HepG2 (cell line): ENCODE data around the gene DSC2. TPM values are rescaled to one million over a fixed set of nuclear protein-coding genes. Genes with fewer than 3 reads are reported as not detected.

ENCODE experiments used
- ATF1 ChIP-seq: IDR thresholded peaks from 2 replicates; pipeline ENCODE4 v1.6.1; 2016; ENCODE audit warnings: mild to moderate bottlenecking, control low read depth
- BRF2 ChIP-seq: sonication (generic); formaldehyde crosslinking; IDR thresholded peaks from 2 replicates; pipeline ENCODE4 v1.8.1; 2022; ENCODE audit warnings: mild to moderate bottlenecking, missing genetic modification reagents
- CEBPZ ChIP-seq: IDR thresholded peaks from 2 replicates; pipeline ENCODE4 v1.6.1; 2012; ENCODE audit warnings: low read length, improper control_type of control experiment
- EEA1 ChIP-seq: sonication (generic); formaldehyde crosslinking; IDR thresholded peaks from 2 replicates; pipeline ENCODE4 v1.5.1; 2020; ENCODE audit warnings: mild to moderate bottlenecking, missing genetic modification reagents, borderline replicate concordance
- FOXO1 ChIP-seq: sonication (generic); formaldehyde crosslinking; IDR thresholded peaks from 2 replicates; pipeline ENCODE4 v1.4.0; 2020; ENCODE audit warnings: missing genetic modification reagents
- GATAD2A ChIP-seq: IDR thresholded peaks from 2 replicates; pipeline ENCODE4 v1.6.1; 2016
- HIVEP1 ChIP-seq: sonication (generic); formaldehyde crosslinking; IDR thresholded peaks from 2 replicates; pipeline ENCODE4 v1.4.0; 2020; ENCODE audit warnings: mild to moderate bottlenecking, missing genetic modification reagents
- HNF4G ChIP-seq, 2 experiments: sonication (generic) in 1 of 2; formaldehyde crosslinking in 1 of 2; IDR thresholded peaks; 2 replicates each; pipeline versions ENCODE4 v1.4.0 to v1.6.1; 2011 to 2020; ENCODE audit warnings: borderline replicate concordance in 2 of 2, low read depth in 2 of 2, mild to moderate bottlenecking in 2 of 2, low read length in 1 of 2, missing genetic modification reagents in 1 of 2, moderate library complexity in 1 of 2
- KAT2B ChIP-seq: fragments of 150-350 bp; IDR thresholded peaks from 2 replicates; pipeline ENCODE4 v1.6.1; 2014; ENCODE audit warnings: low read depth, low read length, borderline replicate concordance
- NONO ChIP-seq, 2 experiments: fragments of 450-650 bp in 1 of 2; sonication (generic) in 1 of 2; formaldehyde crosslinking in 1 of 2; IDR thresholded peaks in 1 of 2; conservative IDR thresholded peaks in 1 of 2; 2 replicates each; pipeline versions ENCODE4 v1.6.1 to v1.8.0; 2017 to 2022; ENCODE audit warnings: mild to moderate bottlenecking in 1 of 2, missing genetic modification reagents in 1 of 2, moderate library complexity in 1 of 2
- PAF1 ChIP-seq: IDR thresholded peaks from 2 replicates; pipeline ENCODE4 v1.6.1; 2016; ENCODE audit warnings: missing genetic modification reagents, missing compliant biosample characterization
- TSC22D2 ChIP-seq: sonication (generic); formaldehyde crosslinking; IDR thresholded peaks from 2 replicates; pipeline ENCODE4 v1.5.1; 2020; ENCODE audit warnings: missing genetic modification reagents, mild to moderate bottlenecking, borderline replicate concordance
- ZFAT ChIP-seq: sonication (generic); formaldehyde crosslinking; conservative IDR thresholded peaks from 2 replicates; pipeline ENCODE4 v1.8.1; 2023; ENCODE audit warnings: missing genetic modification reagents, inconsistent platforms
- ZMAT5 ChIP-seq: sonication (generic); formaldehyde crosslinking; IDR thresholded peaks from 2 replicates; pipeline ENCODE4 v1.5.0; 2020; ENCODE audit warnings: mild to moderate bottlenecking, low read depth, missing genetic modification reagents, borderline replicate concordance
- ZNF709 ChIP-seq: sonication (generic); formaldehyde crosslinking; IDR thresholded peaks from 2 replicates; pipeline ENCODE4 v1.5.0; 2020; ENCODE audit warnings: mild to moderate bottlenecking, missing genetic modification reagents
- polyA plus RNA-seq, 8 experiments: library from polyadenylated mRNA; depleted of rRNA in 3 of 8; stranded (reverse) in 7 of 8; unstranded in 1 of 8; fragments of >200 nt; fragmentation: Illumina TruSeq in 4 of 8; extraction: Trizol in 4 of 8; gene quantifications; 2 replicates each; pipeline versions ENCODE4 v1.2.1 to v1.2.3, GENCODE V29; 2011 to 2016; ENCODE audit warnings: low read depth in 4 of 8, missing spikeins in 1 of 8, mixed read lengths in 1 of 8; ENCODE audit not compliant: insufficient read depth in 1 of 8
- total RNA-seq, 5 experiments: library from RNA; depleted of rRNA; stranded (reverse); fragments of >200 nt; fragmentation: Illumina TruSeq; extraction: Trizol; gene quantifications; 2 replicates each; pipeline ENCODE4 v1.2.3, GENCODE V29; 2016; ENCODE audit warnings: low read depth in 1 of 5
- TF ChIP-seq, protein P1 (sequence below): sonication (generic); formaldehyde crosslinking; IDR thresholded peaks from 2 replicates; pipeline ENCODE4 v1.4.0; 2020; ENCODE audit warnings: missing genetic modification reagents, borderline replicate concordance
- TF ChIP-seq, protein P2 (sequence below): sonication (generic); IDR thresholded peaks from 2 replicates; pipeline ENCODE4 v1.6.1; 2016; ENCODE audit warnings: low read depth, borderline replicate concordance
- TF ChIP-seq, protein P3 (sequence below): sonication (generic); formaldehyde crosslinking; IDR thresholded peaks from 2 replicates; pipeline ENCODE4 v1.5.0; 2020; ENCODE audit warnings: mild to moderate bottlenecking, missing genetic modification reagents

The DSC2 gene
- total and polyA plus RNA-seq, 2 of the 13 experiments (the other 11 are each of a cell fraction or from before 2014, with no cell fraction given), result 7.2 to 24.9 TPM

DNA sequence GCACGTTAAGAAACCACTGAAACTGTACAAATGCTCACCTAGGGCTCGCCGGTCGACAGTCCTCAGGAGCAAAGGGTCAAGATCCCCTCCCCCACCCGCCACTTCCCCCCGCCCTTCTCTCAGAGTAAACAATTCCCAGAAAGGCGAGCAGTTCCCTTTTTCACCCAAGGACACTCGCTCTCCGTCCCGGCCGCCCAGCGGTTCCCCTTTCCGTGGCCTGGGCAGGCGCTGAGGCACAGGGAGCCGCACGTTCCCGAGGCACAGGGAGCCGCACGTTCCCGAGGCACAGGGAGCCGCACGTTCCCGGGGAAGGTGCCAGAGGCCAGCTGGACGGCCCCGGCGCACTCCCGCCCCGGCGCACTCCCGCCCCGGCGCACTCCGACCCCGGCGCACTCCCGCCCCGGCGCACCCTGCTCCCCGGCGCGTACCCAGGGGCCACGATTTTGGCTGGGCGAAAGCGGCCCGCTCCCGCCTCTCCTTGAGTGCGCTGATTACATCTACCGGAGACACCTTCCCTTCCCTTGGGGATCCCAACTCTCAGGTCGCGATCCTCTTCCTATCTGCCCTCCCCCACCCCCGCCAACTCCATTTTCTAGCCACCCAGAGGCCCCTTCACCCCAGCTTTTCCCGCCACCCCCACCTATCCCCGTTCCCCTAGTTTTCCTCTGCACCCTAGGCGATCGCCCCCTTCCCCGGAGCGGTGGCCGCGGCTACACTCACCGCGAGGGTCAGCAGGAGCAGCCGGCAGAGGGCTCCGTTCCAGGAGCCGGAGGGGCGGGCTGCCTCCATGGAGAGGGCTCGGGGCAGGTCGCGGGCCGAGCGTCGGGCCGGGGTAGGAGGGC lies 817 bp downstream of the DSC2 start (continued):
- TF ChIP-seq, protein P1, sequence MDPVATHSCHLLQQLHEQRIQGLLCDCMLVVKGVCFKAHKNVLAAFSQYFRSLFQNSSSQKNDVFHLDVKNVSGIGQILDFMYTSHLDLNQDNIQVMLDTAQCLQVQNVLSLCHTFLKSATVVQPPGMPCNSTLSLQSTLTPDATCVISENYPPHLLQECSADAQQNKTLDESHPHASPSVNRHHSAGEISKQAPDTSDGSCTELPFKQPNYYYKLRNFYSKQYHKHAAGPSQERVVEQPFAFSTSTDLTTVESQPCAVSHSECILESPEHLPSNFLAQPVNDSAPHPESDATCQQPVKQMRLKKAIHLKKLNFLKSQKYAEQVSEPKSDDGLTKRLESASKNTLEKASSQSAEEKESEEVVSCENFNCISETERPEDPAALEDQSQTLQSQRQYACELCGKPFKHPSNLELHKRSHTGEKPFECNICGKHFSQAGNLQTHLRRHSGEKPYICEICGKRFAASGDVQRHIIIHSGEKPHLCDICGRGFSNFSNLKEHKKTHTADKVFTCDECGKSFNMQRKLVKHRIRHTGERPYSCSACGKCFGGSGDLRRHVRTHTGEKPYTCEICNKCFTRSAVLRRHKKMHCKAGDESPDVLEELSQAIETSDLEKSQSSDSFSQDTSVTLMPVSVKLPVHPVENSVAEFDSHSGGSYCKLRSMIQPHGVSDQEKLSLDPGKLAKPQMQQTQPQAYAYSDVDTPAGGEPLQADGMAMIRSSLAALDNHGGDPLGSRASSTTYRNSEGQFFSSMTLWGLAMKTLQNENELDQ (CRISPR knock-in tag), result no peak
- TF ChIP-seq BRF2 (CRISPR knock-in tag) (peak; percentile 6; the same call in 1 of the 2 replicates), GATAD2A (CRISPR knock-in tag) (no peak), HNF4G (IDR thresholded peaks at IDR 0.05; ENCODE audit: borderline replicate concordance, low read depth, low read length) (no peak; the same call in 1 of the 2 replicates), HNF4G (CRISPR knock-in tag; IDR thresholded peaks at IDR 0.05; ENCODE audit: borderline replicate concordance, low read depth) (no peak), ZNF709 (CRISPR knock-in tag) (no peak), FOXO1 (CRISPR knock-in tag) (no peak), TSC22D2 (CRISPR knock-in tag) (no peak), HIVEP1 (CRISPR knock-in tag) (no peak), ZMAT5 (no peak), KAT2B (no peak), NONO (IDR thresholded peaks at IDR 0.05) (no peak), NONO (CRISPR knock-in tag; conservative IDR thresholded peaks at IDR 0.05) (peak; percentile 47; the same call in 1 of the 2 replicates), EEA1 (CRISPR knock-in tag) (no peak), ZFAT (CRISPR knock-in tag) (no peak), CEBPZ (no peak), ATF1 (CRISPR knock-in tag) (no peak), PAF1 (CRISPR knock-in tag) (no peak)
- TF ChIP-seq, protein P2, sequence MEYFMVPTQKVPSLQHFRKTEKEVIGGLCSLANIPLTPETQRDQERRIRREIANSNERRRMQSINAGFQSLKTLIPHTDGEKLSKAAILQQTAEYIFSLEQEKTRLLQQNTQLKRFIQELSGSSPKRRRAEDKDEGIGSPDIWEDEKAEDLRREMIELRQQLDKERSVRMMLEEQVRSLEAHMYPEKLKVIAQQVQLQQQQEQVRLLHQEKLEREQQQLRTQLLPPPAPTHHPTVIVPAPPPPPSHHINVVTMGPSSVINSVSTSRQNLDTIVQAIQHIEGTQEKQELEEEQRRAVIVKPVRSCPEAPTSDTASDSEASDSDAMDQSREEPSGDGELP, result no peak
- TF ChIP-seq, protein P3, sequence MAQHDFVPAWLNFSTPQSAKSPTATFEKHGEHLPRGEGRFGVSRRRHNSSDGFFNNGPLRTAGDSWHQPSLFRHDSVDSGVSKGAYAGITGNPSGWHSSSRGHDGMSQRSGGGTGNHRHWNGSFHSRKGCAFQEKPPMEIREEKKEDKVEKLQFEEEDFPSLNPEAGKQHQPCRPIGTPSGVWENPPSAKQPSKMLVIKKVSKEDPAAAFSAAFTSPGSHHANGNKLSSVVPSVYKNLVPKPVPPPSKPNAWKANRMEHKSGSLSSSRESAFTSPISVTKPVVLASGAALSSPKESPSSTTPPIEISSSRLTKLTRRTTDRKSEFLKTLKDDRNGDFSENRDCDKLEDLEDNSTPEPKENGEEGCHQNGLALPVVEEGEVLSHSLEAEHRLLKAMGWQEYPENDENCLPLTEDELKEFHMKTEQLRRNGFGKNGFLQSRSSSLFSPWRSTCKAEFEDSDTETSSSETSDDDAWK (CRISPR knock-in tag), result no peak
